Fibroblast of lung (primary cell): ENCODE data around the gene ULBP2. TPM values are rescaled to one million over a fixed set of nuclear protein-coding genes. Genes with fewer than 3 reads are reported as not detected.

Source experiments
- DNase-seq, 2 donors: peaks; one replicate each; pipeline versions ENCODE4 v3.0.0 to v3.0.0-alpha.2; 2010; ENCODE audit warnings: low read depth in 2 of 2
- H2AFZ ChIP-seq: 2 replicates; pipeline ENCODE4 v1.5.1; 2012; ENCODE audit warnings: low read length, control low read depth, inconsistent platforms
- H3K27ac ChIP-seq: 2 replicates; pipeline ENCODE4 v1.5.1; 2011; ENCODE audit warnings: low read length, control low read depth; ENCODE audit not compliant: insufficient read depth
- H3K27me3 ChIP-seq: 2 replicates; pipeline ENCODE4 v1.5.1; 2011; ENCODE audit warnings: mild to moderate bottlenecking, low read length; ENCODE audit not compliant: control insufficient read depth, insufficient read depth
- H3K36me3 ChIP-seq: 2 replicates; pipeline ENCODE4 v1.5.1; 2011; ENCODE audit warnings: low read length; ENCODE audit not compliant: control insufficient read depth, insufficient read depth
- H3K4me1 ChIP-seq: 2 replicates; pipeline ENCODE4 v1.5.1; 2011; ENCODE audit warnings: low read length; ENCODE audit not compliant: control insufficient read depth, insufficient read depth; ENCODE audit errors: extremely low read depth
- H3K4me2 ChIP-seq: 2 replicates; pipeline ENCODE4 v1.5.1; 2011; ENCODE audit warnings: low read length, control low read depth; ENCODE audit not compliant: insufficient read depth; ENCODE audit errors: extremely low read depth
- H3K4me3 ChIP-seq, 4 experiments: fragments of 200-600 bp in 1 of 4; sonication (generic) in 1 of 4; replicated peaks in 1 of 4; 2 replicates each; pipeline ENCODE4 v1.5.1; 2011 to 2016; ENCODE audit warnings: low read length in 4 of 4, low read depth in 3 of 4, mild to moderate bottlenecking in 3 of 4, control low read depth in 2 of 4, inconsistent platforms in 1 of 4, mixed read lengths in 1 of 4; ENCODE audit not compliant: insufficient read depth in 1 of 4; ENCODE audit errors: control extremely low read depth in 1 of 4
- H3K79me2 ChIP-seq: 2 replicates; pipeline ENCODE4 v1.5.1; 2012; ENCODE audit warnings: mild to moderate bottlenecking, low read length, inconsistent platforms; ENCODE audit not compliant: control insufficient read depth, insufficient read depth
- H3K9ac ChIP-seq: 2 replicates; pipeline ENCODE4 v1.5.1; 2011; ENCODE audit warnings: mild to moderate bottlenecking, low read length, control low read depth; ENCODE audit not compliant: insufficient read depth
- H3K9me3 ChIP-seq: 2 replicates; pipeline ENCODE4 v1.5.1; 2012; ENCODE audit warnings: low read depth, low read length; ENCODE audit not compliant: control insufficient read depth, insufficient read depth
- H4K20me1 ChIP-seq: 2 replicates; pipeline ENCODE4 v1.5.1; 2011; ENCODE audit warnings: low read length; ENCODE audit not compliant: control insufficient read depth, insufficient read depth; ENCODE audit errors: extremely low read depth
- EZH2 ChIP-seq: IDR thresholded peaks from 2 replicates; pipeline ENCODE4 v1.5.1; 2012; ENCODE audit warnings: low read length, control low read depth, mild to moderate bottlenecking; ENCODE audit errors: missing control alignments
- polyA plus RNA-seq, 2 donors: library from polyadenylated mRNA; depleted of rRNA in 1 of 2; stranded (reverse) in 1 of 2; unstranded in 1 of 2; fragments of >200 nt; gene quantifications; 2 replicates each; pipeline ENCODE4 v1.2.1, GENCODE V29; 2011 to 2012; ENCODE audit warnings: missing spikeins in 1 of 2
- total RNA-seq: library from RNA; depleted of rRNA; stranded (reverse); fragments of >200 nt; gene quantifications from 2 replicates; pipeline ENCODE4 v1.2.1, GENCODE V29; 2014
- TF ChIP-seq, protein P1 (sequence below), 2 donors: IDR thresholded peaks in 1 of 2; conservative IDR thresholded peaks in 1 of 2; 1 replicate in 1 of 2; 2 replicates in 1 of 2; pipeline ENCODE4 v1.5.1; 2011 to 2012; ENCODE audit warnings: low read length in 2 of 2, control low read depth in 1 of 2, inconsistent platforms in 1 of 2, low read depth in 1 of 2, mild to moderate bottlenecking in 1 of 2

Gene ULBP2
- total and polyA plus RNA-seq, 2 donors (not counting 1 experiment from before 2014, with no cell fraction given): 1.8 to 6.9 TPM

- Histone ChIP-seq H3K4me2 (no peak overlapping the region), H2AFZ (no peak overlapping the region), H3K36me3 (no peaks in the 10 kb centered on the region)
Observed at GRCh38 chr6:149929422-149929821, 12.4 kb upstream of the ULBP2 start.

DNA sequence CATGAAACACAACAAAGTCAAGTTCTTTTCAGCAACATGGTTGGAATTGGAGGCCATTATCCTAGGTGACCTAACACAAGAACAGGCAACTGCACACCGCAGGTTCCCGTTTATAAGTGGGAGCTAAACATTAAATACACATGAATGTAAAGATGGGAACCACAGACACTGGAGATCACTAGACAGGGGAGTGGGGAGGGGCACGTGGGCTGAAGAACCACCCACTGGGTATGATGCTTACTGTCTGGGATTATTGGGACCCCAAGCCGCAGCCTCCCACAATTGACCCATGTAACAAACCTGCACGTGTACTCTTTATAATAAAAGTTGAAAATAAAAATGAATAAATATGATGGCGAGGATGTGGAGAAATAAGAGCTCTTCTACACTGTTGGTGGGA is 10.3 kb upstream of the ULBP2 start:
- Histone ChIP-seq H3K4me2 (no peak overlapping the region), H4K20me1 (no peaks in the 10 kb centered on the region), H3K27ac (no peak overlapping the region), H3K9ac (no peak overlapping the region), H3K36me3 (no peaks in the 10 kb centered on the region), H3K9me3 (no peaks in the 10 kb centered on the region), H3K79me2 (no peaks in the 10 kb centered on the region), H3K4me3 (no peak overlapping the region), H2AFZ (no peak overlapping the region), H3K27me3 (peaks cover 22% of the 10 kb centered on the region), H3K4me1 (no peaks in the 10 kb centered on the region)
- DNase-seq: no peak
- no peak for TF ChIP-seq EZH2
- TF ChIP-seq, protein P1, sequence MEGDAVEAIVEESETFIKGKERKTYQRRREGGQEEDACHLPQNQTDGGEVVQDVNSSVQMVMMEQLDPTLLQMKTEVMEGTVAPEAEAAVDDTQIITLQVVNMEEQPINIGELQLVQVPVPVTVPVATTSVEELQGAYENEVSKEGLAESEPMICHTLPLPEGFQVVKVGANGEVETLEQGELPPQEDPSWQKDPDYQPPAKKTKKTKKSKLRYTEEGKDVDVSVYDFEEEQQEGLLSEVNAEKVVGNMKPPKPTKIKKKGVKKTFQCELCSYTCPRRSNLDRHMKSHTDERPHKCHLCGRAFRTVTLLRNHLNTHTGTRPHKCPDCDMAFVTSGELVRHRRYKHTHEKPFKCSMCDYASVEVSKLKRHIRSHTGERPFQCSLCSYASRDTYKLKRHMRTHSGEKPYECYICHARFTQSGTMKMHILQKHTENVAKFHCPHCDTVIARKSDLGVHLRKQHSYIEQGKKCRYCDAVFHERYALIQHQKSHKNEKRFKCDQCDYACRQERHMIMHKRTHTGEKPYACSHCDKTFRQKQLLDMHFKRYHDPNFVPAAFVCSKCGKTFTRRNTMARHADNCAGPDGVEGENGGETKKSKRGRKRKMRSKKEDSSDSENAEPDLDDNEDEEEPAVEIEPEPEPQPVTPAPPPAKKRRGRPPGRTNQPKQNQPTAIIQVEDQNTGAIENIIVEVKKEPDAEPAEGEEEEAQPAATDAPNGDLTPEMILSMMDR (conservative IDR thresholded peaks at IDR 0.05 in 1 of 2, IDR thresholded peaks at IDR 0.05 in 1 of 2; ENCODE audit: low read depth in 1 of 2, low read length in 2 of 2): no peak

More at GRCh38 chr6:149929422-149929821, 12.4 kb upstream of the ULBP2 start:
- TF ChIP-seq EZH2: no peak
- TF ChIP-seq, protein P1 (conservative IDR thresholded peaks at IDR 0.05 in 1 of 2, IDR thresholded peaks at IDR 0.05 in 1 of 2; ENCODE audit: low read depth in 1 of 2, low read length in 2 of 2): peak; percentile 21 to 56
- Histone ChIP-seq H3K79me2 (no peaks in the 10 kb centered on the region), H3K9me3 (no peaks in the 10 kb centered on the region), H3K27me3 (peaks cover 16% of the 10 kb centered on the region), H3K27ac (no peak overlapping the region), H4K20me1 (no peaks in the 10 kb centered on the region), H3K9ac (no peak overlapping the region), H3K4me1 (peaks cover 5% of the 10 kb centered on the region), H3K4me3 (no peak overlapping the region)
- no peak for DNase-seq

GRCh38 chr6:149933036-149933435 is 8.8 kb upstream of the ULBP2 start:
- Histone ChIP-seq H3K27ac (no peak overlapping the region), H3K9ac (no peak overlapping the region), H4K20me1 (no peaks in the 10 kb centered on the region), H3K9me3 (no peaks in the 10 kb centered on the region), H3K79me2 (no peaks in the 10 kb centered on the region), H3K4me2 (no peak overlapping the region), H3K4me3 (no peak overlapping the region), H3K4me1 (no peaks in the 10 kb centered on the region), H2AFZ (no peak overlapping the region), H3K27me3 (peaks cover 33% of the 10 kb centered on the region), H3K36me3 (no peaks in the 10 kb centered on the region)
- no peak for DNase-seq
- no peak for TF ChIP-seq EZH2
- TF ChIP-seq, protein P1 (conservative IDR thresholded peaks at IDR 0.05 in 1 of 2, IDR thresholded peaks at IDR 0.05 in 1 of 2; ENCODE audit: low read depth in 1 of 2, low read length in 2 of 2): no peak
